Stimulated activated CD8-positive, alpha-beta memory T cell treated with anti-CD3 and anti-CD28 coated beads, Interleukin-4, amount 100 ng/mL, for 24 hours (primary cell): Measurements from ENCODE around the gene H2AZ2.

Source experiments
- DNase-seq: peaks from one replicate; pipeline ENCODE4 v3.0.0-alpha.2; 2020; ENCODE audit warnings: low read depth

H2AZ2 gene

DNA sequence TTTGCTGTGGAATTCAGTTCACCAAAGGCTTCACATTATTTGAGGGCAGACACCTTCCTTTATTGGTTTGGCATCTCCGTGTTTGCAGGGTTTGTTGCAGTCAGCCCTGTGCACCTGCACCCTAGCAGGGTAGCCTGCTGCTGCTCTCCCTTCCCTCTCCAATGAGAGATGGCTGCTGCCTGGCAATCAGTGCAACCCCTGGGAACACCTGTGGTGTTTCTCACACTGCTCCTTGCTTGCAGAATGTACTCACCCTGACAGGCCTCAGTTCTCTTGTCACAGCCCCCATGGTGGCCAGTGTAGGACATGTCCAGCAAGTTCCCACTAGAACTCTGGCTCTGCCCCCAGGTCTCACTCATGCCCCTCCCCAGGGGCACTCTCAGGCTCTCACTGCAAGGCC is 63.5 kb downstream of the H2AZ2 start:
- no peak for DNase-seq

DNA sequence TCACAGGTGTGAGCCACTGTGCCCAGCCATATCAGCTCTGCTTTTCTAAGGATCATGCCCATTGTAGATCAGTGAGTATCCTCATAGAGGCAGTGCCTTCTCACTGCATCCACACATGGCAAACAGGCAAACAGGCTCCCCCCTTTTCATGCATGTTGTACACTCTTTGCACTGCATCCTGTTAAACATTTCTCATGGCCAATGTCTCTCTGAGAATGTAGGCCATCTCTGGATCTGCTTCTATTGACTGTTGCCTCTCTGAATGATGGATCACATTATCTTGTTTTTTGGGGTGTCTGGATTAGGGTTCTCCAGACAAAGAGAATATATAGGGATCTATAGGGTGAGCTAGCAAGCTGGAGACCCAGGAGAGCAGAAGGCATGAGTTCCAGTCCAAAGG is 64.5 kb downstream of the H2AZ2 start:
- DNase-seq = no peak

DNA sequence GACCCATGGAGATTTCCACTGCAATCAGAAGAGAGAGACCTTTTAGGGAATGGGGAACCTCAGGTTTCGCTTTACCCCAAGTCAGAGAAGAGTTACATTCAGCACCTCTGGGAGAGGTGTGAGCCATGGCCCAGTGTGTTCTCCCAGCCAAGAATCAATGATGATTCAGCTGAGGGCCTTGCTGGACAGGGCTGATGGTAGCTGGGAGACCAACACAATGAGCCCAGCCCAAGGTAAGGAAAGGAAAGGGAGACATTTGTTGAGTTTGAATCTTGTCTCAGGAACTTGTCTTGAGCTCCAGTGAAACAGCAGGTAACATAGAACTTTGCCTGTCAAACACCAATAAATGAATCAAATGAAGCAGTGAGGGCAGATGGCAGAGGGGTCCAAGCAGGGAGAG is 65.4 kb downstream of the H2AZ2 start:
- no peak for DNase-seq
